GM19238 (cell line): Measurements from ENCODE around the gene PHF19.

ENCODE experiments used
- DNase-seq: peaks from one replicate; pipeline ENCODE4 v3.0.0; 2011; ENCODE audit warnings: low spot score; ENCODE audit not compliant: insufficient read length

Gene PHF19

GRCh38 chr9:120913647-120914264 lies 36.8 kb upstream of the PHF19 start:
- DNase-seq: no peak

GRCh38 chr9:120912958-120913646 lies 36.1 kb upstream of the PHF19 start:
- DNase-seq: no peak

GRCh38 chr9:120911295-120911837 lies 34.4 kb upstream of the PHF19 start:
- DNase-seq: no peak

GRCh38 chr9:120910643-120911042 lies 33.7 kb upstream of the PHF19 start:
- no peak for DNase-seq

GRCh38 chr9:120909904-120910303 lies 32.9 kb upstream of the PHF19 start:
- no peak for DNase-seq

GRCh38 chr9:120905315-120906164 lies 28.6 kb upstream of the PHF19 start:
- no peak for DNase-seq

- no peak for DNase-seq
These were observed 28.0 kb upstream of the PHF19 start for GRCh38 chr9:120904978-120905301.

GRCh38 chr9:120904061-120904977 lies 27.3 kb upstream of the PHF19 start:
- no peak for DNase-seq

GRCh38 chr9:120902569-120903535 lies 25.9 kb upstream of the PHF19 start:
- DNase-seq: no peak

- DNase-seq: no peak
These were observed 25.0 kb upstream of the PHF19 start for GRCh38 chr9:120901755-120902568.

- DNase-seq: no peak
These were observed 23.8 kb upstream of the PHF19 start for GRCh38 chr9:120900824-120901223.

GRCh38 chr9:120899490-120900068 lies 22.6 kb upstream of the PHF19 start:
- DNase-seq: no peak

- no peak for DNase-seq
These were observed 21.4 kb upstream of the PHF19 start for GRCh38 chr9:120898396-120898795.

- no peak for DNase-seq
These were observed 19.0 kb upstream of the PHF19 start for GRCh38 chr9:120895951-120896350.

GRCh38 chr9:120894321-120895148 lies 17.5 kb upstream of the PHF19 start:
- DNase-seq: no peak

- DNase-seq: no peak
These were observed 16.8 kb upstream of the PHF19 start for GRCh38 chr9:120893611-120894307.
